Osteoblast (primary cell): ENCODE measurements around the gene LUC7L. TPM values are rescaled to one million over a fixed set of nuclear protein-coding genes. Genes with fewer than 3 reads are reported as not detected.

Source experiments
- DNase-seq: peaks from one replicate; pipeline ENCODE4 v3.0.0; 2011; ENCODE audit warnings: low spot score, mixed read lengths; ENCODE audit not compliant: insufficient read length; ENCODE audit errors: missing footprints
- H2AFZ ChIP-seq: 2 replicates; pipeline ENCODE4 v1.6.0; 2011; ENCODE audit warnings: mild to moderate bottlenecking, low read length
- H3K27ac ChIP-seq: 2 replicates; pipeline ENCODE4 v1.5.1; 2011; ENCODE audit warnings: mild to moderate bottlenecking, low read depth, low read length, moderate library complexity
- H3K27me3 ChIP-seq: 2 replicates; pipeline ENCODE4 v1.6.0; 2012; ENCODE audit warnings: mild to moderate bottlenecking, control low read depth, inconsistent platforms, low read length, moderate library complexity; ENCODE audit not compliant: insufficient read depth
- H3K36me3 ChIP-seq: 2 replicates; pipeline ENCODE4 v1.5.1; 2011; ENCODE audit warnings: mild to moderate bottlenecking, low read length, control low read depth, moderate library complexity; ENCODE audit not compliant: insufficient read depth
- H3K4me1 ChIP-seq: 2 replicates; pipeline ENCODE4 v1.5.1; 2011; ENCODE audit warnings: mild to moderate bottlenecking, low read length, control low read depth, moderate library complexity; ENCODE audit not compliant: insufficient read depth
- H3K4me2 ChIP-seq: 2 replicates; pipeline ENCODE4 v1.6.0; 2011; ENCODE audit warnings: mild to moderate bottlenecking, low read length; ENCODE audit not compliant: insufficient read depth
- H3K4me3 ChIP-seq: fragments of 200-600 bp; sonication (generic); 3 replicates; pipeline ENCODE4 v1.5.1; 2012; ENCODE audit warnings: mild to moderate bottlenecking, low read length, inconsistent platforms; ENCODE audit not compliant: insufficient read depth
- H3K79me2 ChIP-seq: 2 replicates; pipeline ENCODE4 v1.6.0; 2012; ENCODE audit warnings: mild to moderate bottlenecking, low read length, control low read depth, inconsistent platforms; ENCODE audit not compliant: insufficient read depth
- H3K9me3 ChIP-seq: 2 replicates; pipeline ENCODE4 v1.5.1; 2011; ENCODE audit warnings: low read depth, low read length, control low read depth
- H4K20me1 ChIP-seq: 2 replicates; pipeline ENCODE4 v1.6.0; 2012; ENCODE audit warnings: mild to moderate bottlenecking, low read length, control low read depth; ENCODE audit not compliant: insufficient read depth
- total RNA-seq: library from RNA; depleted of rRNA; stranded (reverse); fragments of >200 nt; gene quantifications from 2 replicates; pipeline ENCODE4 v1.2.3, GENCODE V29; 2012
- TF ChIP-seq, protein P1 (sequence below): IDR thresholded peaks from 2 replicates; pipeline ENCODE4 v1.5.1; 2011; ENCODE audit warnings: mild to moderate bottlenecking, low read depth, low read length, moderate library complexity; ENCODE audit errors: extremely low read depth

The LUC7L gene
- total RNA-seq, 1 donor, result 46.0 TPM

DNA sequence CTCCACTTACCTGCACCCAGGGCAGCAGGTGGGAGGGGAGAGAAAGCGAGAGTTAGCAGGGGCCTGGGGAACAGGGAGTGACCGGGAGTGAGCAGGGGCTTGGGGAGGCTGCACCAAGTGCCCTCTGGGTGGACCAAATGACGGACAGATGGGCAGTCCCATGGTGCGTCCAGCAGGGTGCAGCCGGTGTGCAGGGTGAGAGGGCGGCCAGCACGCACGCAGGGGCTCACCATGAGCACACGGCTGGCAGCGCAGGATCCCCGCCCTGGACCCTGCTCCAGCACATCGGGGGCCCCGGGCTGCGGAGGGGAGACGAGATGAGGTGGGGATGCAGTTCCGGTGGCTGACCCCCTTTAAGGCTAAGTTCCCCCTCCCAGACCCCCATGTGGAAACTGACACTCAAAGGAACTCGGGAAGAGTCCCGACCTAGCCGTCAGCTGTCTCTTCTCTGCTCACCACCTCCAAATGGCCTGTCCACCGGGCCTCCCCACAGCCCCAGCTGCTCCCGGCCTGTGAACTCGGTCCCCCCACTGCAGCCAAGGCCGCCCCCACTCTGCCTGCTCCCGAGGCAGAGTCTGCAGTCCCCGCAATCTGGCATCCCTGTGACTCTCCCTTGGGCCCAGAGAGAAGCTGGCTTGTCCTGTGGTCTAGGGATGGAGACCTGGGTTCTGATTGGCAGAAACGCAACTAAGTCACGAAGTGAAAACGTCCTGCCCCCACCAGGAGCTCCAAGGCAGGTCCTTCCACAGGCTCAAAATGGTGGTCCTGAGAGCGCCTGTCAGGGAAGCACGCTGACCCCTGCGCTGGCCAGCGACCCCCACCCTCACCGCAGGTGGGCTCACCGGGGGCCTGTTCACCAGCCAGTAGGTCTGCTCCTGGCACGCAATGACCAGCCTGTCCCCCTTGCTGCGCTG is 43.6 kb upstream of the LUC7L start:
- TF ChIP-seq, protein P1, sequence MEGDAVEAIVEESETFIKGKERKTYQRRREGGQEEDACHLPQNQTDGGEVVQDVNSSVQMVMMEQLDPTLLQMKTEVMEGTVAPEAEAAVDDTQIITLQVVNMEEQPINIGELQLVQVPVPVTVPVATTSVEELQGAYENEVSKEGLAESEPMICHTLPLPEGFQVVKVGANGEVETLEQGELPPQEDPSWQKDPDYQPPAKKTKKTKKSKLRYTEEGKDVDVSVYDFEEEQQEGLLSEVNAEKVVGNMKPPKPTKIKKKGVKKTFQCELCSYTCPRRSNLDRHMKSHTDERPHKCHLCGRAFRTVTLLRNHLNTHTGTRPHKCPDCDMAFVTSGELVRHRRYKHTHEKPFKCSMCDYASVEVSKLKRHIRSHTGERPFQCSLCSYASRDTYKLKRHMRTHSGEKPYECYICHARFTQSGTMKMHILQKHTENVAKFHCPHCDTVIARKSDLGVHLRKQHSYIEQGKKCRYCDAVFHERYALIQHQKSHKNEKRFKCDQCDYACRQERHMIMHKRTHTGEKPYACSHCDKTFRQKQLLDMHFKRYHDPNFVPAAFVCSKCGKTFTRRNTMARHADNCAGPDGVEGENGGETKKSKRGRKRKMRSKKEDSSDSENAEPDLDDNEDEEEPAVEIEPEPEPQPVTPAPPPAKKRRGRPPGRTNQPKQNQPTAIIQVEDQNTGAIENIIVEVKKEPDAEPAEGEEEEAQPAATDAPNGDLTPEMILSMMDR, result no peak
- DNase-seq, result peak; percentile 82
- no peaks in the 10 kb centered on the region for H3K36me3 ChIP-seq
- no peak overlapping the region for H2AFZ ChIP-seq
- no peaks in the 10 kb centered on the region for H4K20me1 ChIP-seq
- H3K79me2 ChIP-seq, result no peaks in the 10 kb centered on the region
- H3K9me3 ChIP-seq, result no peaks in the 10 kb centered on the region
- H3K27me3 ChIP-seq, result peaks cover 18% of the 10 kb centered on the region
- no peak overlapping the region for H3K27ac ChIP-seq
- H3K4me1 ChIP-seq, result no peaks in the 10 kb centered on the region
- no peak overlapping the region for H3K4me2 ChIP-seq
- no peak overlapping the region for H3K4me3 ChIP-seq

DNA sequence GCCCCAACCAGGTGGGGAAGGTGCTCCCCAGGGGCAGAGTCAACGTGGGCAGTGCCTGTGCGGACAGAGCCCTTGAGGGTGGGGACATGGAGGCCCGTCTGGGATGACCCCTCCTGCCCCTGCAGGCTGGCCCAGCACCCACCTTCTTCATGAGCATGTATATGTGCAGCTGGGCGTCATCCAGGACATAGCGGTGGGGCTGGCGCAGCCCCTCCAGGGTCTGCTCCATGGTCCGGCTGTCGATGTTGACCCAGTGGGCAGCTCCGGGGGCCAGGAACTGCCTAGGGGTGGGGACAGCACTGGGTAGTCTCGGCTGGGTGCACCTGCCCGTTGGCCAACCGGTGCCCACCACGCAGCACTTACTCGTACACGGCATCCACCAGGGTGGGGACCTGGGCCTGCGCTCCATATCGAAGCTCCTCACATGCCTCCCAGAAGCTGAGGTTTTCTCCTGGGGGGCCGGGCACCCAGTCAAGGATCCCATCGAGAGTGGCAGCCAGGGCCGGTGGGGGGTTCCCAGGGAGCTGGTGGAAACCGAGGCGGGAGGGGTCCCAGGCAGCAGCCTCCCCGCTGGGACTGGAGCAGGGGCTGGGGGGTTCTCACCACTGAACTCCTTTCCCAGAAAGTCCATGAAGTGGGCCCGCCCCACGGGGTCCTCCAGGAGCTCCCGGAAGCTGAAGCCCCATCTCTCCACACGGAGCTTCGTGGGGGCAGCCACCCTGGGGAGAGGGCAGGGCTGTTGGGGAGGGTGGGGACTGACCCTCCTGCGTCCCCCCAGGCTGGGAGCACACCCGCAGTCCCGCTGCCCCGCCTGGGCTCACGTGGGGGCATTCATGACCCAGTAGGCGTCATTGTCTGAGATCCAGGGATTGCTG is 41.4 kb upstream of the LUC7L start:
- Histone ChIP-seq H4K20me1 (peaks cover 4% of the 10 kb centered on the region), H3K79me2 (no peaks in the 10 kb centered on the region)

DNA sequence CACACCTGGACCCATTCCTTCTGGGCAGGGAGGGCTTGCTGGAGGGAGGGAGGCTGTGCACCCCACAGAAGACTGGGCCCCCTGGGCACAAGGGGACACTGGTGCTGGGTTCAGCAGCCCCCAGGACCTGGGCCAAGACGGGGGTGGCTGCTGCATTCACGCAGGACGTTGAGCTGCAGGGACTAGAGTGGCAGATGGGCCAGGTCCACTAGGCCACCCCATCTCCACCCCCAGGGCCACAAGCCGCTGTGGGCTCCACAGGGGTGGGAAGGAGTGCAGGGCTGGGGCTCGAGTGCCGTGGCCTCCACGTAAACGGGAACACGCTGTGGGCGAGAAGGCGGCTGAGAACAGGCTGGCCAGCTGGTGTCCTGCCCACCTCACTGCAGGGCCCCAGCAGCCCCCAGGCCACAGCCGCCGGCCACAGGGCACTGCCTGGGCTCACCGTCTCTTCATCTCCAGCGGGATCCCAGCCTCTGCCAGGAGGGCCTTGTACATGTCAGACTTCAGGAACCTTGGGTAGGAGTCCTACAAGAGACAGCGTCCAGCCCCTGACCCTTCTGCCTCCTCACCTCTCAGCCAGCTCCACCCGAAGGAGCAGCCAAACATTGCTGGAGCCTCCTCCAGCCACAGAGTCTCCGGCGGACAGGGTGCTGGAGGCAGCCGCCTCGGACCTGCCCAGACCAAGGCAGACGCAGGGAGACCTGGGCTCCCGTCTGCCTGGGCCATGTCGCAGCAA is 40.0 kb upstream of the LUC7L start:
- no peak overlapping the region for H2AFZ ChIP-seq
- TF ChIP-seq, protein P1, result no peak
- H3K36me3 ChIP-seq, result peaks cover 3% of the 10 kb centered on the region
- no peak overlapping the region for H3K4me2 ChIP-seq
- no peak overlapping the region for H3K4me3 ChIP-seq
- no peaks in the 10 kb centered on the region for H3K4me1 ChIP-seq
- H3K79me2 ChIP-seq, result no peaks in the 10 kb centered on the region
- peak; percentile 79 for DNase-seq
- H3K27me3 ChIP-seq, result peaks cover 3% of the 10 kb centered on the region
- H4K20me1 ChIP-seq, result peaks cover 4% of the 10 kb centered on the region
- no peaks in the 10 kb centered on the region for H3K9me3 ChIP-seq
- H3K27ac ChIP-seq, result no peak overlapping the region

More for the DNA sequence above, 41.4 kb upstream of the LUC7L start:
- no peaks in the 10 kb centered on the region for H3K36me3 ChIP-seq
- TF ChIP-seq, protein P1, result no peak
- H3K4me2 ChIP-seq, result no peak overlapping the region
- H3K27ac ChIP-seq, result no peak overlapping the region
- no peak overlapping the region for H3K4me3 ChIP-seq
- H3K27me3 ChIP-seq, result peaks cover 11% of the 10 kb centered on the region
- H3K4me1 ChIP-seq, result no peaks in the 10 kb centered on the region
- no peak overlapping the region for H2AFZ ChIP-seq
- H3K9me3 ChIP-seq, result no peaks in the 10 kb centered on the region
- DNase-seq, result peak; percentile 73
